ACC112 (cell line): ENCODE data around the gene MYL9.
"Not testable (repeated sequence)": the region's sequence is repeated elsewhere in the genome, so short reads cannot be mapped to it uniquely, and the experiment has no call there.

Experiments used
- H2AFZ ChIP-seq: fragments of 200-600 bp; sonication (generic); one replicate; pipeline ENCODE4 v1.6.0; 2017; ENCODE audit warnings: antibody characterized with exemption, low read length; ENCODE audit not compliant: unreplicated experiment
- H3K27ac ChIP-seq: fragments of 200-600 bp; sonication (generic); 2 replicates; pipeline ENCODE4 v1.5.1; 2014; ENCODE audit warnings: low read depth, mild to moderate bottlenecking, antibody characterized with exemption, low read length, moderate library complexity
- H3K27me3 ChIP-seq: fragments of 200-600 bp; sonication (generic); 2 replicates; pipeline ENCODE4 v1.6.1; 2014; ENCODE audit warnings: mild to moderate bottlenecking, antibody characterized with exemption, low read length, moderate library complexity, mixed read lengths; ENCODE audit not compliant: insufficient read depth
- H3K36me3 ChIP-seq: fragments of 200-600 bp; sonication (generic); 2 replicates; pipeline ENCODE4 v1.6.1; 2016; ENCODE audit warnings: mild to moderate bottlenecking, antibody characterized with exemption, low read length, moderate library complexity, mixed read lengths; ENCODE audit not compliant: insufficient read depth
- H3K4me1 ChIP-seq: fragments of 200-600 bp; sonication (generic); one replicate; pipeline ENCODE4 v1.6.1; 2016; ENCODE audit warnings: low read length, mixed read lengths; ENCODE audit not compliant: insufficient read depth, unreplicated experiment, control insufficient read depth
- H3K4me3 ChIP-seq: fragments of 200-600 bp; sonication (generic); 2 replicates; pipeline ENCODE4 v1.5.1; 2014; ENCODE audit warnings: mild to moderate bottlenecking, low read depth, low read length
- H3K79me2 ChIP-seq: fragments of 200-600 bp; sonication (generic); one replicate; pipeline ENCODE4 v1.6.0; 2016; ENCODE audit warnings: low read length; ENCODE audit not compliant: control insufficient read depth, unreplicated experiment, insufficient read depth

The MYL9 gene

DNA sequence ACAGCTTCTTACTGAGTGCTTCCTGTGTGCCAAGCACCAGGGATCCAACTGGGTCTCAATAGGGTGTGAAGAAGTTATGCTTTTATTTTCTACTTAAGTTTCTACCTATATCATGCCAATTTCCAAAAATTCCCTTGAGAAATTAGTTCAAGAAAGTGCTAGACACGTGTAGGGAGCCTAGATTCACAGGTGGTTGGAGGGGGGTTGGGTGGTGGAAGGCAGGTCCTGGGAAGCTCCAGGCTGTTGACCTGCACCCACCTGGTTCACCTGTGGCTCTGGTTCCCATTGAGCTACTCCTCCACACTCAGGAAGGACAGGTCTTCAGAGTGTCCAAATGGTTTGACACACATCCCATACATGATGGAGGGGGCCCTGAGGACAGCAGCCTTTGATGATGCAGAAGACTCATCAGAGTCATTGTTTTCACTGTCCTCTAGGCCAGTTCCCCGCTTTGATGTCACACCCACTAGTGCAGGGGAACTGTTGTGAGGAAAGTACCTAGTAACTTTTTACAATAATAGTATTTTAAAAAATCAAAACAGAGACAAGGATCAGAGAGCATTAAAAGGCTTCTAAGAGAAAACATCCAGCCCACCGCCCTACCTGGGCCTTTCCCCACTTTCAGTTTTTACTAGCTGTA lies 39.8 kb upstream of the MYL9 start:
- Histone ChIP-seq H2AFZ (no peak overlapping the region), H3K4me3 (no peak overlapping the region), H3K36me3 (peaks cover 18% of the 10 kb centered on the region), H3K4me1 (peaks cover 29% of the 10 kb centered on the region), H3K27me3 (no peaks in the 10 kb centered on the region), H3K27ac (no peak overlapping the region; the same call in 1 of the 2 replicates), H3K79me2 (peaks cover 26% of the 10 kb centered on the region)

DNA sequence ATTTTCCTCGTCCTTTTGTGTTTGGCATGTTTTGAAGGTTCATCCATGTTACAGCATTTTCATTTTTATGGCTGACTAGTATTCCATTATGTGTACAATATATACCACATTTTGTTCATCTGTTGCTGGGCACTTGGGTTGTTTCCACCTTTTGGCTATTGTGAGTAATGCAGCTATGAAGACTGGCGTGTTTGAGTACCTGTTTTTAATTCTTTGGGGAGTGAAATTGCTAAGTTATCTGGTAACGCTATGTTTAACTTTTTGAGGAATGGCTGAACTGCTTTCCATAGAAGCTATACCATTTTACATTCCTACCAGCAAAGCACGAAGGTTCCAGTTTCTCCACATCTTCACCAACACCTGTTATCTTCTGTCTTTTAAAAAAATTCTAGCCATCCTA lies 37.0 kb upstream of the MYL9 start:
- peaks cover 13% of the 10 kb centered on the region for H3K36me3 ChIP-seq
- no peaks in the 10 kb centered on the region for H3K27me3 ChIP-seq
- peaks cover 12% of the 10 kb centered on the region for H3K4me1 ChIP-seq
- peaks cover 9% of the 10 kb centered on the region for H3K79me2 ChIP-seq
- no peak overlapping the region for H3K4me3 ChIP-seq
- no peak overlapping the region for H2AFZ ChIP-seq
- no peak overlapping the region for H3K27ac ChIP-seq

DNA sequence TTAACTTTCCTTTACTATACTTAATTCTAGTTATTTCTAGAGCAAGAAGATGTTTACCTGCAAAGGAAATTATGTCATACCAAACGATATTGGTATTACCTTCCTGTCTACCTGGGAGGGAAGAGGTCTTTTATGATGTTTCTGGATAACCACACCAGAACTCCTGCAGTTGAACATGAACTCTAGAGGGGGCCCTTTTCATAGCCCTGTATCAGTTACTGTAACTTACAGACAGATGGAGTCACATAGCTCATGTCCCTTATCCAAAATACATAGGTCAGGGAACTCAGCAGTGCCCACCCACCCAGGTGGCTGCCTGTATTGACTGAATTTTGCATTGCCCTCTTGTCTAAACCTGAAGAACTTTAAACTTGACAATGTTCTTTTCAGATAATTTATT lies 35.1 kb upstream of the MYL9 start:
- H2AFZ ChIP-seq: no peak overlapping the region
- H3K27me3 ChIP-seq: no peaks in the 10 kb centered on the region
- H3K36me3 ChIP-seq: peaks cover 7% of the 10 kb centered on the region
- H3K4me3 ChIP-seq: no peak overlapping the region
- H3K4me1 ChIP-seq: no peaks in the 10 kb centered on the region
- no peak overlapping the region for H3K27ac ChIP-seq
- peaks cover 4% of the 10 kb centered on the region for H3K79me2 ChIP-seq

DNA sequence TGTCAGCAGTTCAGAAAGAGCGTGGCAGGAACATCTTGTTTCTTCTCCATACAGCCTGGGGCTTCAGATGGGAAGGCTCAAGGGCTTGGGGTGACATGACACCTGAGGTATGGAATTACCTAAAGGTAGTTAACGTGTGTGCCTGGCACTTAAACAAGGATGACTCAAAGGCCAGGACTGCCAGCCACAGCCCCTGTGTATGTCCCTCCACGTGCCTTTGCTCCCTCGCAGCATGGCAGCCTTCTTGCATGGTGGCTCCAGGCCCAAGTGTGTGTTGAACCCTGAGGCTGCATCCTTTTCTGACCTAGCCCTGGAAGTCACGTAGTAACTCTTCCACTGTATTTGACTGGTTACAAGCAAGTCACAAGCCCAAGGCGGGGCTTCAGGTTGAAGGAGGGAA lies 33.6 kb upstream of the MYL9 start:
- Histone ChIP-seq H2AFZ (no peak overlapping the region), H3K4me1 (no peaks in the 10 kb centered on the region), H3K4me3 (no peak overlapping the region), H3K36me3 (peaks cover 11% of the 10 kb centered on the region), H3K27me3 (no peaks in the 10 kb centered on the region), H3K79me2 (peaks cover 7% of the 10 kb centered on the region), H3K27ac (no peak overlapping the region)

DNA sequence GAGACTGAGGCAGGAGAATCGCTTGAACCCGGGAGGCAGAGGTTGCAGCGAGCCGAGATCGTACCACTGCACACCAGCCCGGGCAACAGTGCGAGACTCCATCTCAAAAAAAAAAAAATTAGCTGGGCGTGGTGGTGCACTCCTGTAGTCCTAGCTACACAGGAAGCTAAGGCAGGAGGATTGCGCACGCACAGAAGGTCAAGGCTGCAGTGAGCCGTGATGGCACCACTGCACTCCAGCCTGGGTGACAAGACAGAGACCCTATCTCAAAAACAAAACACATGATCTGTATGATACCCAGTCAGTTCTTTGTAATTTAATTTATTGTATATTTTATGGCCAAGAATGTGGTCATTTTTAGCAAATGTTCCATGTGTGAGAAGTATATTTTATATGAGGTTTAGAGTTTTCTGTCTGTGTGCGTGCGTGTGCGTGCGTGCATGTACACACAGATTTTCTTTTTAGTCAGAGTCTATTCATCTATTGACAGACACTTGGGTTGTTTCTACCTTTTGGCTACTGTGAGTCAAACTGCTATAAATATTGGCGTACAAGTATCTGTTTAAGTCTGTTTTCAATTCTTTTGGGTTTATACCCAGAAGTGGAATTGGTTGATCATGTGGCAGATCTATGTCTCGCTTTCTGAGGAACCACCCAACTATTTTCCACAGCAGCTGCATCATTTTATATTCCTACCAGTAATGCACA lies 22.2 kb upstream of the MYL9 start:
- Histone ChIP-seq H3K36me3 (peaks cover 13% of the 10 kb centered on the region), H2AFZ (no peak overlapping the region), H3K4me3 (no peak overlapping the region), H3K27me3 (no peaks in the 10 kb centered on the region), H3K79me2 (peaks cover 7% of the 10 kb centered on the region), H3K27ac (no peak overlapping the region), H3K4me1 (no peaks in the 10 kb centered on the region)

DNA sequence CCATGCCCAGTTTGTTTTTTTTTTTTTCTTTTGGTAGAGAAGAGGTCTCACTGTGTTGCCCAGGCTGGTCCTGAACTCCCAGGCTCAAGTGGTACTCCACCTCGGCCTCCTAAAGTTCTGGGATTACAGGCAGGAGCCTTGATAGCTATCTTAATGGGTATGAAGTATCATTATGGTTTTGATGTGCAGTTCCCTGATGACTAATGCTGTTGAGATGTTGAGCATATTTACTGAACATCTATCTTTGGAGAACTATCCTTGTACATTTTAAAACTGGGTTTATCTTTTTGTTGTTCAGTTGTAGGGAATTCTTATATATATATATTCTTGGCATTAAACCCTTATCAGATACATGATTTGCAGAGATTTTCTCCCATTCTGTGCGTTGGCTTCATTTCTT lies 21.4 kb upstream of the MYL9 start:
- H3K4me3 ChIP-seq: no peak overlapping the region
- no peak overlapping the region for H2AFZ ChIP-seq
- no peaks in the 10 kb centered on the region for H3K27me3 ChIP-seq
- peaks cover 13% of the 10 kb centered on the region for H3K36me3 ChIP-seq
- H3K79me2 ChIP-seq: peaks cover 7% of the 10 kb centered on the region
- H3K4me1 ChIP-seq: no peaks in the 10 kb centered on the region
- H3K27ac ChIP-seq: no peak overlapping the region

DNA sequence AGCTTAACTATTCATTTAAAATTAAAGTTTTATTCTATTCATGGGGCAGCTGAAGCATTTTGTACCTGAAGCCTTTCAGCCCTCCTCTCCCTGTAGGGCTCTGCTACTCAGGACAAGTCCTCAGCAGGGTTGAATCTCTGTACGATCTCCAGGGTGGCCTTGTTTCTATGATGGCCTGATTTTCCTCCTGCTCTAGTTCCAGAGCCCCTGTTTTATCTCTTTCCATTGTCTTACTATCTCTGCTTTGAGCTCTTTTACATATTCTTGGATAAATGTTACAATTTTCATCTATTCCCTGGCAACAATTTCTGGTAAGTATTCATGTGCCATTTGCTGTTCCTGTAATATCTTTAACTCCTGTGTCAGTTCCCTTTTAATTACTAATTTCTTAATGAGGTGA lies 19.8 kb upstream of the MYL9 start:
- Histone ChIP-seq H3K4me3 (no peak overlapping the region), H3K27ac (no peak overlapping the region), H3K36me3 (peaks cover 17% of the 10 kb centered on the region)

DNA sequence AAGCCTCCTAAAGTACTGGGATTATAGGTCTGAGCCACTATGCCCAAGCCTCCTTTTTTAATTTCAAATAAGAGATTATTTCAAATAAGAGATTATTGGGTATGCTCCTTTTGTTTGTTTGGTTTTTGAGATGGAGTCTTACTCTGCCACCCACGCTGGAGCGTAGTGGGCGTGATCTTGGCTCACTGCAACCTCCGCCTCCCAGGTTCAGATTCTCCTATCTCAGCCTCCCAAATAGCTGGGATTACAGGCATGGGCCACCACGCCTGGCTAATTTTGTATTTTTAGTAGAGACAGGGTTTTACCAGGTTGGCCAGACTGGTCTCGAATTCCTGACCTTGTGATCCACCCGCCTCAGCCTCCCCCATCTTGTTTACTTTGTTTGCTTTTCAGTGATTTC lies 18.9 kb upstream of the MYL9 start:
- H3K36me3 ChIP-seq: peaks cover 20% of the 10 kb centered on the region
- H3K4me3 ChIP-seq, H2AFZ ChIP-seq, H3K27ac ChIP-seq, H3K4me1 ChIP-seq, H3K27me3 ChIP-seq, H3K79me2 ChIP-seq: not testable (repeated sequence)

More for the DNA sequence above, 19.8 kb upstream of the MYL9 start:
- H2AFZ ChIP-seq: no peak overlapping the region
- no peaks in the 10 kb centered on the region for H3K27me3 ChIP-seq
- H3K4me1 ChIP-seq: no peaks in the 10 kb centered on the region
- H3K79me2 ChIP-seq: peaks cover 4% of the 10 kb centered on the region

DNA sequence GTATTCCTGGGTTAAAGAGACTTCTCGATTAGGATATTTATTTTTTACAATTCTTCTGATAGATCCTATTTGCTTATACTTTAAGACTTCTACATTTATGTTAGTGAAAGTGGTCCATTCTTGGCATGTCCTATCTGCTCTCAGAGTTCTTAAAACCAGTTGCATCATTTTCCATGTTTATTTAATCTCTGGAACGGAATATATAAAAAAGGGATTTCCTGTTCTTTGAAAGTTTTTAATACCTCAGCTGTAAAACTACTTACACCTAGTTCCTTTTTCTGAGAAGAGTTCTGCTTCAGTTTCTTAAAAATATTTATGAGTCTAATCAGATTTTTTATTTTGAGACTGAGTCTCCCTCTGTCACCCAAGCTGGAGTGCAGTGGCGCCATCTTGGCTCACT lies 18.0 kb upstream of the MYL9 start:
- H3K36me3 ChIP-seq: peaks cover 18% of the 10 kb centered on the region
- H3K27ac ChIP-seq: no peak overlapping the region
- H3K27me3 ChIP-seq: no peaks in the 10 kb centered on the region
- H3K4me3 ChIP-seq: no peak overlapping the region
- peaks cover 4% of the 10 kb centered on the region for H3K79me2 ChIP-seq
- no peak overlapping the region for H2AFZ ChIP-seq
- no peaks in the 10 kb centered on the region for H3K4me1 ChIP-seq

DNA sequence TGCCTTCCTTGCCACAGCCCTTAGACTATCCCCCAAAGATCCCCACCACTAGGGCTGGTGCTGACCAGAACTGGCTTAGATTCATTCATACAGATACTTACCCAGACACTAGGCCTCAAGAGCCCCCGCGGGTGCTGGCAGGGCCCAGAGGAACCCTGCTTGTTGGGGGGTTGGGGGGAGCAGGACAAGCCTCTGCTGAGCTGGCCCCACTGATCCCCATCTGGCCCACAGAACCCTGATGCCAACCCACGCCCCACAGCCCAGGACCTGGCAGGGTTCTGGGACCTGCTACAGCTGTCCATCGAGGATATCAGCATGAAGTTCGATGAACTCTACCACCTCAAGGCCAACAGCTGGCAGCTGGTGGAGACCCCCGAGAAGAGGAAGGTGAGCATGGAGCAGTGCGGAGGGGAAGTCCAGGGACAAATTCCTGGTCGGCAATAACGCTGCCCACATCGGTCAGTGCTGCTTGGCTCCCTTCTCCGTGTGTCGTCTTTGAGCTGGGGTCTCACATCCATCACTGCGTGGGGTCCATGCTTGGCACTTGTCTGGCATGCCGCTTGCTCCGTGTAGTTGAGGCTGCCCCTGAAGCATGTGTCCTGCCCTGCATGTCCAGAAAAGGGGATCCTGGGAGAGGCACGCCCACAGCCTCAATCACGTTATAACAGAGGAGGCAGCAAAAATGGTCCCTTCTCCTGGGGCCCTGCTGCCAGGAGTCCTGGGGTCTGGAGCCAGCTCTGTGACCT lies 15.5 kb upstream of the MYL9 start:
- Histone ChIP-seq H3K36me3 (peaks cover 18% of the 10 kb centered on the region; the same call in 1 of the 2 replicates), H2AFZ (no peak overlapping the region), H3K4me1 (no peaks in the 10 kb centered on the region), H3K4me3 (no peak overlapping the region), H3K27me3 (no peaks in the 10 kb centered on the region), H3K27ac (no peak overlapping the region), H3K79me2 (no peaks in the 10 kb centered on the region)
